ENCODE results near the gene TUBB6. TPM values are rescaled to one million over a fixed set of nuclear protein-coding genes. Genes with fewer than 3 reads are reported as not detected.

Gene TUBB6
- total and polyA plus RNA-seq, 2 of the 13 experiments (the other 11 are each of a cell fraction or from before 2014, with no cell fraction given): 9.9 to 28.6 TPM

DNA sequence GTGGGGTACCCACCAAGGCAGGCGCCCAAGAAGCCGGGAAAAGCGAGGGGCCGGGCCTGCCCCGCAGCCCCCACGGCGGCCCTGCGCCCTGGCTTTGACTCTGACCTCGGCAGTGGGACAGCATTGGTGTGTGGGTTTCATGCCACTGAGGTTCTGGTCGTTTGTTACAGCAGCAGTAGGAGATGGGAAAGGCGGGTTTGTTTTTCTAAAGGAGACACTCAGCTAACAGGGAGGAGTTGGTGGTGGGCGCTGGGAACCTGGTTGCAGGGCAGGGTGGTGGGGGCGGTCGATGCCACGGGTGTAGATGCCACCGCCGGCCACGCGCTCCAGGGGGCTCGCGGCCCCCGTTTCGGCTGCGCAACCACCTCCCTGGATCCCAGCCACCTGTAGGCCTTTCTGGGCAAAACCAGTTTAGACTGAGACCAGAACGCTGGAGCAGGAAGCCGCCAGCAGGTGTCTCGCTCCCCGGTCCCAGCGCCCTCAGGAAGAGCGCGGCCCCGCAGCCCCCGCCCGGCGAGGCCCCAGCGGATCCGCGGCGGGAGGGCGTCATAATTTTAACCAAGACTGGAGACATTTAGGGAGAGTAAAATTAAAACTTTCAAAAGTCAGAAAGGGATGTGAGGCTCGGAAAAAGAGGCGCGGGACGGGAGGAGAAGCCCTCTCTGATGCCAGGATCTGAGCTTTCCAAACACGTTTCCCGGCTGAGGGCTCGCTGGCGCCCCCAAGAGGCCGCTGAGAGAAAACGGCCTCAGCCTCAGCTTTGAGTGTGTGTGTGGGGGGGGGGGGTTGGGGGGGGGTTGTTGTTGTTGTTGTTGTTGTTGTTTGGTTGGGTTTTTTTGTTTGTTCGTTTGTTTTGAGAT lies 36.4 kb upstream of the TUBB6 start (continued):
- TF ChIP-seq SMC3 (IDR thresholded peaks at IDR 0.05; ENCODE audit: low read length) (peak; percentile 32; the same call in 1 of the 2 replicates), ZNF572 (CRISPR knock-in tag; IDR thresholded peaks at IDR 0.05) (no peak), SETDB1 (CRISPR knock-in tag; IDR thresholded peaks at IDR 0.05; ENCODE audit: borderline replicate concordance) (no peak), ATAD3A (CRISPR knock-in tag; IDR thresholded peaks at IDR 0.05) (no peak), ZNF839 (CRISPR knock-in tag; IDR thresholded peaks at IDR 0.05; ENCODE audit: borderline replicate concordance) (no peak), FOXJ3 (CRISPR knock-in tag; IDR thresholded peaks at IDR 0.05; ENCODE audit: borderline replicate concordance) (no peak), NR2F1 (CRISPR knock-in tag; IDR thresholded peaks at IDR 0.05) (no peak), MXI1 (IDR thresholded peaks at IDR 0.05; ENCODE audit: borderline replicate concordance, low read depth, low read length) (no peak), TEAD2 (CRISPR knock-in tag; IDR thresholded peaks at IDR 0.05) (no peak), ZFX (CRISPR knock-in tag; IDR thresholded peaks at IDR 0.05; ENCODE audit: low read depth) (peak; percentile 75), SP4 (CRISPR knock-in tag; IDR thresholded peaks at IDR 0.05) (no peak), MAFF (IDR thresholded peaks at IDR 0.05; ENCODE audit: low read depth, low read length) (no peak), ZNF143 (CRISPR knock-in tag; IDR thresholded peaks at IDR 0.05) (no peak)
- TF ChIP-seq, protein P1, sequence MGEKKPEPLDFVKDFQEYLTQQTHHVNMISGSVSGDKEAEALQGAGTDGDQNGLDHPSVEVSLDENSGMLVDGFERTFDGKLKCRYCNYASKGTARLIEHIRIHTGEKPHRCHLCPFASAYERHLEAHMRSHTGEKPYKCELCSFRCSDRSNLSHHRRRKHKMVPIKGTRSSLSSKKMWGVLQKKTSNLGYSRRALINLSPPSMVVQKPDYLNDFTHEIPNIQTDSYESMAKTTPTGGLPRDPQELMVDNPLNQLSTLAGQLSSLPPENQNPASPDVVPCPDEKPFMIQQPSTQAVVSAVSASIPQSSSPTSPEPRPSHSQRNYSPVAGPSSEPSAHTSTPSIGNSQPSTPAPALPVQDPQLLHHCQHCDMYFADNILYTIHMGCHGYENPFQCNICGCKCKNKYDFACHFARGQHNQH (CRISPR knock-in tag; IDR thresholded peaks at IDR 0.05): peak; percentile 65; the same call in 1 of the 2 replicates
- TF ChIP-seq, protein P2, sequence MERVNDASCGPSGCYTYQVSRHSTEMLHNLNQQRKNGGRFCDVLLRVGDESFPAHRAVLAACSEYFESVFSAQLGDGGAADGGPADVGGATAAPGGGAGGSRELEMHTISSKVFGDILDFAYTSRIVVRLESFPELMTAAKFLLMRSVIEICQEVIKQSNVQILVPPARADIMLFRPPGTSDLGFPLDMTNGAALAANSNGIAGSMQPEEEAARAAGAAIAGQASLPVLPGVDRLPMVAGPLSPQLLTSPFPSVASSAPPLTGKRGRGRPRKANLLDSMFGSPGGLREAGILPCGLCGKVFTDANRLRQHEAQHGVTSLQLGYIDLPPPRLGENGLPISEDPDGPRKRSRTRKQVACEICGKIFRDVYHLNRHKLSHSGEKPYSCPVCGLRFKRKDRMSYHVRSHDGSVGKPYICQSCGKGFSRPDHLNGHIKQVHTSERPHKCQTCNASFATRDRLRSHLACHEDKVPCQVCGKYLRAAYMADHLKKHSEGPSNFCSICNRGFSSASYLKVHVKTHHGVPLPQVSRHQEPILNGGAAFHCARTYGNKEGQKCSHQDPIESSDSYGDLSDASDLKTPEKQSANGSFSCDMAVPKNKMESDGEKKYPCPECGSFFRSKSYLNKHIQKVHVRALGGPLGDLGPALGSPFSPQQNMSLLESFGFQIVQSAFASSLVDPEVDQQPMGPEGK (CRISPR knock-in tag; IDR thresholded peaks at IDR 0.05): peak; percentile 84
- TF ChIP-seq, protein P3, sequence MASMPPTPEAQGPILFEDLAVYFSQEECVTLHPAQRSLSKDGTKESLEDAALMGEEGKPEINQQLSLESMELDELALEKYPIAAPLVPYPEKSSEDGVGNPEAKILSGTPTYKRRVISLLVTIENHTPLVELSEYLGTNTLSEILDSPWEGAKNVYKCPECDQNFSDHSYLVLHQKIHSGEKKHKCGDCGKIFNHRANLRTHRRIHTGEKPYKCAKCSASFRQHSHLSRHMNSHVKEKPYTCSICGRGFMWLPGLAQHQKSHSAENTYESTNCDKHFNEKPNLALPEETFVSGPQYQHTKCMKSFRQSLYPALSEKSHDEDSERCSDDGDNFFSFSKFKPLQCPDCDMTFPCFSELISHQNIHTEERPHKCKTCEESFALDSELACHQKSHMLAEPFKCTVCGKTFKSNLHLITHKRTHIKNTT (CRISPR knock-in tag; IDR thresholded peaks at IDR 0.05): no peak
- TF ChIP-seq, protein P4, sequence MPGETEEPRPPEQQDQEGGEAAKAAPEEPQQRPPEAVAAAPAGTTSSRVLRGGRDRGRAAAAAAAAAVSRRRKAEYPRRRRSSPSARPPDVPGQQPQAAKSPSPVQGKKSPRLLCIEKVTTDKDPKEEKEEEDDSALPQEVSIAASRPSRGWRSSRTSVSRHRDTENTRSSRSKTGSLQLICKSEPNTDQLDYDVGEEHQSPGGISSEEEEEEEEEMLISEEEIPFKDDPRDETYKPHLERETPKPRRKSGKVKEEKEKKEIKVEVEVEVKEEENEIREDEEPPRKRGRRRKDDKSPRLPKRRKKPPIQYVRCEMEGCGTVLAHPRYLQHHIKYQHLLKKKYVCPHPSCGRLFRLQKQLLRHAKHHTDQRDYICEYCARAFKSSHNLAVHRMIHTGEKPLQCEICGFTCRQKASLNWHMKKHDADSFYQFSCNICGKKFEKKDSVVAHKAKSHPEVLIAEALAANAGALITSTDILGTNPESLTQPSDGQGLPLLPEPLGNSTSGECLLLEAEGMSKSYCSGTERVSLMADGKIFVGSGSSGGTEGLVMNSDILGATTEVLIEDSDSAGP (CRISPR knock-in tag; IDR thresholded peaks at IDR 0.05; ENCODE audit: borderline replicate concordance): peak; percentile 51; the same call in 1 of the 2 replicates
- TF ChIP-seq, protein P5, sequence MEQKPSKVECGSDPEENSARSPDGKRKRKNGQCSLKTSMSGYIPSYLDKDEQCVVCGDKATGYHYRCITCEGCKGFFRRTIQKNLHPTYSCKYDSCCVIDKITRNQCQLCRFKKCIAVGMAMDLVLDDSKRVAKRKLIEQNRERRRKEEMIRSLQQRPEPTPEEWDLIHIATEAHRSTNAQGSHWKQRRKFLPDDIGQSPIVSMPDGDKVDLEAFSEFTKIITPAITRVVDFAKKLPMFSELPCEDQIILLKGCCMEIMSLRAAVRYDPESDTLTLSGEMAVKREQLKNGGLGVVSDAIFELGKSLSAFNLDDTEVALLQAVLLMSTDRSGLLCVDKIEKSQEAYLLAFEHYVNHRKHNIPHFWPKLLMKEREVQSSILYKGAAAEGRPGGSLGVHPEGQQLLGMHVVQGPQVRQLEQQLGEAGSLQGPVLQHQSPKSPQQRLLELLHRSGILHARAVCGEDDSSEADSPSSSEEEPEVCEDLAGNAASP (CRISPR knock-in tag; IDR thresholded peaks at IDR 0.05; ENCODE audit: borderline replicate concordance): no peak
- TF ChIP-seq, protein P6, sequence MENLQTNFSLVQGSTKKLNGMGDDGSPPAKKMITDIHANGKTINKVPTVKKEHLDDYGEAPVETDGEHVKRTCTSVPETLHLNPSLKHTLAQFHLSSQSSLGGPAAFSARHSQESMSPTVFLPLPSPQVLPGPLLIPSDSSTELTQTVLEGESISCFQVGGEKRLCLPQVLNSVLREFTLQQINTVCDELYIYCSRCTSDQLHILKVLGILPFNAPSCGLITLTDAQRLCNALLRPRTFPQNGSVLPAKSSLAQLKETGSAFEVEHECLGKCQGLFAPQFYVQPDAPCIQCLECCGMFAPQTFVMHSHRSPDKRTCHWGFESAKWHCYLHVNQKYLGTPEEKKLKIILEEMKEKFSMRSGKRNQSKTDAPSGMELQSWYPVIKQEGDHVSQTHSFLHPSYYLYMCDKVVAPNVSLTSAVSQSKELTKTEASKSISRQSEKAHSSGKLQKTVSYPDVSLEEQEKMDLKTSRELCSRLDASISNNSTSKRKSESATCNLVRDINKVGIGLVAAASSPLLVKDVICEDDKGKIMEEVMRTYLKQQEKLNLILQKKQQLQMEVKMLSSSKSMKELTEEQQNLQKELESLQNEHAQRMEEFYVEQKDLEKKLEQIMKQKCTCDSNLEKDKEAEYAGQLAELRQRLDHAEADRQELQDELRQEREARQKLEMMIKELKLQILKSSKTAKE (CRISPR knock-in tag; IDR thresholded peaks at IDR 0.05; ENCODE audit: borderline replicate concordance): no peak

All from HepG2 (cell line).